Natural killer cell (primary cell): ENCODE results near the gene RRAGC. TPM values are rescaled to one million over a fixed set of nuclear protein-coding genes. Genes with fewer than 3 reads are reported as not detected.

Source experiments
- ATAC-seq, 3 donors: fragments of 150-1000 bp in 2 of 3; fragments of 200-7000 bp in 1 of 3; cut with Tn5 transposase; 1 replicate in 1 of 3; 2 replicates in 2 of 3; pipeline ENCODE4 v1.10.0; 2021; ENCODE audit warnings: mild to moderate bottlenecking in 2 of 3, moderate library complexity in 2 of 3
- DNase-seq, 2 donors: peaks; one replicate each; pipeline versions ENCODE4 v3.0.0 to v3.0.0-alpha.2; 2013 to 2021; ENCODE audit warnings: mixed read lengths in 1 of 2
- H3K27ac ChIP-seq: one replicate; pipeline ENCODE4 v1.5.1; 2013; ENCODE audit warnings: mild to moderate bottlenecking, low read length
- H3K27me3 ChIP-seq: one replicate; pipeline ENCODE4 v1.6.1; 2013; ENCODE audit warnings: low read length; ENCODE audit not compliant: control insufficient read depth, insufficient read depth
- H3K36me3 ChIP-seq: one replicate; pipeline ENCODE4 v1.6.1; 2013; ENCODE audit warnings: low read length; ENCODE audit not compliant: control insufficient read depth, insufficient read depth
- H3K4me1 ChIP-seq: one replicate; pipeline ENCODE4 v1.6.1; 2013; ENCODE audit warnings: low read length; ENCODE audit not compliant: control insufficient read depth, insufficient read depth
- H3K4me3 ChIP-seq: one replicate; pipeline ENCODE4 v1.5.1; 2013; ENCODE audit warnings: low read length
- H3K9me3 ChIP-seq: one replicate; pipeline ENCODE4 v1.6.1; 2013; ENCODE audit warnings: low read length; ENCODE audit not compliant: control insufficient read depth, insufficient read depth
- H3K27ac Mint-ChIP-seq, 2 donors: one replicate each; pipeline ENCODE4 v1.8.0; 2022; ENCODE audit warnings: mild to moderate bottlenecking in 2 of 2, mixed read lengths in 2 of 2, moderate library complexity in 1 of 2
- H3K27me3 Mint-ChIP-seq, 2 donors: one replicate each; pipeline ENCODE4 v1.8.0; 2022; ENCODE audit warnings: low read depth in 2 of 2, mixed read lengths in 2 of 2
- H3K36me3 Mint-ChIP-seq: one replicate; pipeline ENCODE4 v1.8.0; 2022; ENCODE audit warnings: mixed read lengths
- H3K4me1 Mint-ChIP-seq, 2 donors: one replicate each; pipeline ENCODE4 v1.8.0; 2022; ENCODE audit warnings: mixed read lengths in 2 of 2
- H3K4me3 Mint-ChIP-seq: one replicate; pipeline ENCODE4 v1.8.0; 2022; ENCODE audit warnings: mild to moderate bottlenecking, moderate library complexity, mixed read lengths
- H3K9me3 Mint-ChIP-seq, 2 donors: one replicate each; pipeline ENCODE4 v1.8.0; 2022; ENCODE audit warnings: mixed read lengths in 2 of 2
- WGBS: methylation state at CpG from one replicate; pipeline ENCODE4 v1.1.7; 2013; ENCODE audit warnings: missing lambda C conversion rate; ENCODE audit not compliant: insufficient coverage; 5-methylcytosine and 5-hydroxymethylcytosine counted together
- intact Hi-C: fragments of 100-400 bp; cut with micrococcal nuclease; formaldehyde crosslinking; loops from one replicate; pipeline ENCODE4 v1.14.2; 2022
- total RNA-seq, 4 donors: library from RNA; stranded (reverse); fragments of 120-200 nt in 1 of 4; gene quantifications; one replicate each; pipeline versions ENCODE4 v1.2.3 to v1.2.4, GENCODE V29; 2013 to 2022
- TF ChIP-seq, protein P1 (sequence below): fragments of 200-600 bp; IDR thresholded peaks from one replicate; pipeline ENCODE4 v1.8.0; 2022; ENCODE audit warnings: antibody characterized with exemption

The RRAGC gene
- total RNA-seq, 3 donors from 2014 or later (not counting 1 experiment from before 2014, with no cell fraction given): 15.9 to 24.9 (median 22.0) TPM

DNA sequence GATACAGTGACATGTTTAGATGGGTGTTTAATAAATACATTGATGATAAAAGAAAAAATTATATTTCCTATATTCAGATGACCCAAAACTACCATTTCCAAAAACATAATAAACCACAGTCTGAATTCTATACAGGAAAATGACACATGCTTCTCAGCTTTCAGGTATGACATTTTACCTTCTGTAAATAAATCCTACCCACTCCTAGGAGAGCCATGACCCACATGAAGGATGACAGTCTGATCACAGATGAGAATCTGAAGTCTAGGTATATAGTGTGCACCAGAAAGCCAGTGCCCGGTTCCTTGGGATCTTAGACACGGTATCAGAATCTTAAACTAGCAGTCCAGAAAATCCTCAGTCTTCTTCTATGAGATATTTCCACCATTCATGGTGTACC lies 25.5 kb upstream of the RRAGC start:
- Histone ChIP-seq H3K36me3 (no peaks in the 10 kb centered on the region), H3K27me3 (no peaks in the 10 kb centered on the region), H3K27ac (no peak overlapping the region), H3K4me1 (no peaks in the 10 kb centered on the region), H3K4me3 (no peak overlapping the region), H3K9me3 (no peaks in the 10 kb centered on the region)
- Mint-ChIP-seq H3K27ac (no peak overlapping the region), H3K4me1 (no peaks in the 10 kb centered on the region), H3K9me3 (no peaks in the 10 kb centered on the region), H3K27me3 (no peaks in the 10 kb centered on the region), H3K36me3 (no peaks in the 10 kb centered on the region), H3K4me3 (no peak overlapping the region)
- DNase-seq (no peak), ATAC-seq (no peak)
- TF ChIP-seq, protein P1, sequence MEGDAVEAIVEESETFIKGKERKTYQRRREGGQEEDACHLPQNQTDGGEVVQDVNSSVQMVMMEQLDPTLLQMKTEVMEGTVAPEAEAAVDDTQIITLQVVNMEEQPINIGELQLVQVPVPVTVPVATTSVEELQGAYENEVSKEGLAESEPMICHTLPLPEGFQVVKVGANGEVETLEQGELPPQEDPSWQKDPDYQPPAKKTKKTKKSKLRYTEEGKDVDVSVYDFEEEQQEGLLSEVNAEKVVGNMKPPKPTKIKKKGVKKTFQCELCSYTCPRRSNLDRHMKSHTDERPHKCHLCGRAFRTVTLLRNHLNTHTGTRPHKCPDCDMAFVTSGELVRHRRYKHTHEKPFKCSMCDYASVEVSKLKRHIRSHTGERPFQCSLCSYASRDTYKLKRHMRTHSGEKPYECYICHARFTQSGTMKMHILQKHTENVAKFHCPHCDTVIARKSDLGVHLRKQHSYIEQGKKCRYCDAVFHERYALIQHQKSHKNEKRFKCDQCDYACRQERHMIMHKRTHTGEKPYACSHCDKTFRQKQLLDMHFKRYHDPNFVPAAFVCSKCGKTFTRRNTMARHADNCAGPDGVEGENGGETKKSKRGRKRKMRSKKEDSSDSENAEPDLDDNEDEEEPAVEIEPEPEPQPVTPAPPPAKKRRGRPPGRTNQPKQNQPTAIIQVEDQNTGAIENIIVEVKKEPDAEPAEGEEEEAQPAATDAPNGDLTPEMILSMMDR: no peak
- intact Hi-C loops: no loop called here
- 94% methylated on average over 2 of the region's 2 CpGs for WGBS

GRCh38 chr1:38881487-38881886 lies 21.9 kb upstream of the RRAGC start, which contains the start of gene GJA9:
Gene GJA9 (minus strand): TSS chr1:38881587. CDS start chr1:38876098, 5,489 bp downstream.
- ATAC-seq (no peak), DNase-seq (no peak)
- Mint-ChIP-seq H3K4me1 (no peaks in the 10 kb centered on the region), H3K9me3 (no peaks in the 10 kb centered on the region), H3K4me3 (no peak within 1 kb of the TSS), H3K36me3 (no peaks in the 10 kb centered on the region), H3K27me3 (no peaks in the 10 kb centered on the region), H3K27ac (no peak within 1 kb of the TSS)
- H3K4me1 ChIP-seq: no peaks in the 10 kb centered on the region
- TF ChIP-seq, protein P1: no peak
- no peak within 1 kb of the TSS for H3K27ac ChIP-seq
- H3K36me3 ChIP-seq: no peaks in the 10 kb centered on the region
- H3K27me3 ChIP-seq: no peaks in the 10 kb centered on the region
- no peaks in the 10 kb centered on the region for H3K9me3 ChIP-seq
- no peak within 1 kb of the TSS for H3K4me3 ChIP-seq
- intact Hi-C loops: no loop called here

GRCh38 chr1:38875811-38876210 lies 16.2 kb upstream of the RRAGC start:
- Mint-ChIP-seq H3K27me3 (no peaks in the 10 kb centered on the region), H3K4me1 (peaks cover 20 to 22% of the 10 kb centered on the region in 2 donors), H3K36me3 (no peaks in the 10 kb centered on the region), H3K27ac (no peak overlapping the region), H3K4me3 (no peak overlapping the region), H3K9me3 (no peaks in the 10 kb centered on the region)
- Histone ChIP-seq H3K27ac (no peak overlapping the region), H3K9me3 (no peaks in the 10 kb centered on the region), H3K27me3 (no peaks in the 10 kb centered on the region), H3K4me3 (no peak overlapping the region), H3K4me1 (peaks cover 13% of the 10 kb centered on the region), H3K36me3 (no peaks in the 10 kb centered on the region)
- no peak for ATAC-seq
- TF ChIP-seq, protein P1: no peak
- intact Hi-C loops: no loop called here
- 88% methylated on average over 2 of the region's 2 CpGs for WGBS
- no peak for DNase-seq
